Sigmoid colon (tissue), 7 donors: Measurements from ENCODE around the gene OPCML. TPM values are rescaled to one million over a fixed set of nuclear protein-coding genes. Genes with fewer than 3 reads are reported as not detected.

ENCODE experiments used
- DNase-seq: peaks from one replicate; pipeline ENCODE4 v3.0.0-alpha.2; 2019
- H3K27ac ChIP-seq, 4 donors: fragments of 200-600 bp; sonication (generic); one replicate each; pipeline ENCODE4 v1.5.1; 2016 to 2019; ENCODE audit warnings: mild to moderate bottlenecking in 1 of 4
- H3K27me3 ChIP-seq, 3 donors: fragments of 200-600 bp; sonication (generic); one replicate each; pipeline ENCODE4 v1.5.1; 2019; ENCODE audit warnings: mild to moderate bottlenecking in 1 of 3
- H3K36me3 ChIP-seq, 4 donors: fragments of 200-600 bp; sonication (generic); one replicate each; pipeline ENCODE4 v1.5.1; 2016 to 2019
- H3K4me1 ChIP-seq, 4 donors: fragments of 200-600 bp; sonication (generic); one replicate each; pipeline ENCODE4 v1.5.1; 2017 to 2019
- H3K4me3 ChIP-seq, 4 donors: fragments of 200-600 bp; sonication (generic); one replicate each; pipeline ENCODE4 v1.5.1; 2017 to 2019; ENCODE audit warnings: mild to moderate bottlenecking in 2 of 4, moderate library complexity in 1 of 4
- H3K9me3 ChIP-seq, 4 donors: fragments of 200-600 bp in 3 of 4; sonication (generic) in 3 of 4; one replicate each; pipeline versions ENCODE4 v1.5.1 to v1.6.1; 2013 to 2019
- EP300 ChIP-seq, 4 donors: sonication (generic); formaldehyde crosslinking; IDR thresholded peaks; one replicate each; pipeline ENCODE4 v1.6.1; 2017; ENCODE audit warnings: antibody characterized with exemption in 4 of 4
- POLR2A ChIP-seq, 2 donors: fragments of 450-650 bp; IDR thresholded peaks; one replicate each; pipeline ENCODE4 v1.6.1; 2016; ENCODE audit warnings: antibody characterized with exemption in 2 of 2, mild to moderate bottlenecking in 2 of 2, moderate library complexity in 2 of 2
- POLR2AphosphoS5 ChIP-seq, 4 donors: sonication (generic); formaldehyde crosslinking; IDR thresholded peaks; one replicate each; pipeline ENCODE4 v1.6.1; 2017; ENCODE audit warnings: antibody characterized with exemption in 4 of 4
- WGBS, 2 donors: extraction: QIAGEN DNeasy Blood & Tissue Kit; methylation state at CpG; one replicate each; pipeline ENCODE4 v1.1.7; 2013; 5-methylcytosine and 5-hydroxymethylcytosine counted together
- intact Hi-C: fragments of 100-400 bp; cut with DNase I; formaldehyde crosslinking; loops from one replicate; pipeline ENCODE4 v1.15.1; 2023
- polyA plus RNA-seq, 3 donors: library from polyadenylated mRNA; stranded (reverse); fragments of 200-250 nt; gene quantifications; one replicate each; pipeline ENCODE4 v1.2.3, GENCODE V29; 2013
- total RNA-seq, 4 donors: library from RNA; depleted of rRNA; stranded (reverse); fragments of >200 nt; gene quantifications; one replicate each; pipeline ENCODE4 v1.1.0, GENCODE V29; 2016
- TF ChIP-seq, protein P1 (sequence below), 4 experiments: fragments of 450-650 bp in 3 of 4; fragments of 200-600 bp in 1 of 4; IDR thresholded peaks; one replicate each; pipeline ENCODE4 v1.5.1; 2016 to 2019; ENCODE audit warnings: antibody characterized with exemption in 4 of 4, mild to moderate bottlenecking in 3 of 4, moderate library complexity in 2 of 4
- donor health status: healthy with polysubstance abuse.
- donor health status: Bipolar disorder and iron deficiency.
- donor health status: healthy.

The OPCML gene
- total and polyA plus RNA-seq, 7 donors = under 0.01 to 0.14 (median 0.03) TPM; not detected in 4

GRCh38 chr11:132607575-132607974 is 924.7 kb downstream of the OPCML start:
- intact Hi-C loops = no loop called here
- Histone ChIP-seq H3K4me1 (no peaks in the 10 kb centered on the region), H3K4me3 (no peak overlapping the region), H3K27me3 (peaks cover 0 to 4% (median 0%) of the 10 kb centered on the region in 3 donors), H3K9me3 (peaks cover 0 to under 1% (median 0%) of the 10 kb centered on the region in 4 donors), H3K27ac (no peak overlapping the region), H3K36me3 (no peaks in the 10 kb centered on the region)
- 67 to 75% methylated on average over 2 of the region's 2 CpGs for WGBS, 2 donors
- no peak for DNase-seq
- TF ChIP-seq POLR2A (IDR thresholded peaks at IDR 0.05) (no peak), EP300 (IDR thresholded peaks at IDR 0.05) (no peak), POLR2AphosphoS5 (IDR thresholded peaks at IDR 0.05) (no peak)
- TF ChIP-seq, protein P1, sequence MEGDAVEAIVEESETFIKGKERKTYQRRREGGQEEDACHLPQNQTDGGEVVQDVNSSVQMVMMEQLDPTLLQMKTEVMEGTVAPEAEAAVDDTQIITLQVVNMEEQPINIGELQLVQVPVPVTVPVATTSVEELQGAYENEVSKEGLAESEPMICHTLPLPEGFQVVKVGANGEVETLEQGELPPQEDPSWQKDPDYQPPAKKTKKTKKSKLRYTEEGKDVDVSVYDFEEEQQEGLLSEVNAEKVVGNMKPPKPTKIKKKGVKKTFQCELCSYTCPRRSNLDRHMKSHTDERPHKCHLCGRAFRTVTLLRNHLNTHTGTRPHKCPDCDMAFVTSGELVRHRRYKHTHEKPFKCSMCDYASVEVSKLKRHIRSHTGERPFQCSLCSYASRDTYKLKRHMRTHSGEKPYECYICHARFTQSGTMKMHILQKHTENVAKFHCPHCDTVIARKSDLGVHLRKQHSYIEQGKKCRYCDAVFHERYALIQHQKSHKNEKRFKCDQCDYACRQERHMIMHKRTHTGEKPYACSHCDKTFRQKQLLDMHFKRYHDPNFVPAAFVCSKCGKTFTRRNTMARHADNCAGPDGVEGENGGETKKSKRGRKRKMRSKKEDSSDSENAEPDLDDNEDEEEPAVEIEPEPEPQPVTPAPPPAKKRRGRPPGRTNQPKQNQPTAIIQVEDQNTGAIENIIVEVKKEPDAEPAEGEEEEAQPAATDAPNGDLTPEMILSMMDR (IDR thresholded peaks at IDR 0.05) = no peak

- TF ChIP-seq, protein P1 (IDR thresholded peaks at IDR 0.05) = no peak
- TF ChIP-seq POLR2AphosphoS5 (IDR thresholded peaks at IDR 0.05) = no peak
- no peaks in the 10 kb centered on the region for H3K4me1 ChIP-seq
- peaks cover 0 to 4% (median 0%) of the 10 kb centered on the region in 3 donors for H3K27me3 ChIP-seq
- no peak for DNase-seq
- H3K4me3 ChIP-seq = no peak overlapping the region
- H3K9me3 ChIP-seq = no peaks in the 10 kb centered on the region
- 28 to 41% methylated on average over 9 of the region's 9 CpGs for WGBS, 2 donors
- H3K27ac ChIP-seq = no peak overlapping the region
- intact Hi-C loops = no loop called here
- H3K36me3 ChIP-seq = no peaks in the 10 kb centered on the region
Observed at GRCh38 chr11:132605825-132606570, 926.3 kb downstream of the OPCML start.

- TF ChIP-seq EP300 (IDR thresholded peaks at IDR 0.05) = no peak
- TF ChIP-seq POLR2A (IDR thresholded peaks at IDR 0.05) = no peak
- no peak for TF ChIP-seq POLR2AphosphoS5 (IDR thresholded peaks at IDR 0.05)
- TF ChIP-seq, protein P1 (IDR thresholded peaks at IDR 0.05) = no peak
- intact Hi-C loops = no loop called here
- Histone ChIP-seq H3K27ac (no peak overlapping the region), H3K4me3 (no peak overlapping the region), H3K4me1 (no peaks in the 10 kb centered on the region), H3K36me3 (no peaks in the 10 kb centered on the region), H3K27me3 (peaks cover 0 to 4% (median 0%) of the 10 kb centered on the region in 3 donors), H3K9me3 (no peaks in the 10 kb centered on the region)
- WGBS, 2 donors = 61 to 76% methylated on average over 2 of the region's 2 CpGs
- no peak for DNase-seq
Observed at GRCh38 chr11:132604431-132604830, 927.9 kb downstream of the OPCML start.

- WGBS, 2 donors = 49 to 60% methylated on average over 2 of the region's 2 CpGs
- Histone ChIP-seq H3K36me3 (no peaks in the 10 kb centered on the region), H3K9me3 (no peaks in the 10 kb centered on the region), H3K4me3 (no peak overlapping the region), H3K27me3 (peaks cover 0 to 4% (median 0%) of the 10 kb centered on the region in 3 donors), H3K4me1 (no peaks in the 10 kb centered on the region), H3K27ac (no peak overlapping the region)
- intact Hi-C loops = no loop called here
- TF ChIP-seq POLR2A (IDR thresholded peaks at IDR 0.05) = no peak
- TF ChIP-seq EP300 (IDR thresholded peaks at IDR 0.05) = no peak
- TF ChIP-seq, protein P1 (IDR thresholded peaks at IDR 0.05) = no peak
- TF ChIP-seq POLR2AphosphoS5 (IDR thresholded peaks at IDR 0.05) = no peak
- DNase-seq = no peak
Observed at GRCh38 chr11:132601875-132602274, 930.4 kb downstream of the OPCML start.
